Midbrain (tissue), 1 donor: ENCODE measurements around the gene CACNA1C.

Source experiments
- DNase-seq: peaks from one replicate; lab custom pipeline; 2025; lab: John Stamatoyannopoulos, UW

CACNA1C gene

DNA sequence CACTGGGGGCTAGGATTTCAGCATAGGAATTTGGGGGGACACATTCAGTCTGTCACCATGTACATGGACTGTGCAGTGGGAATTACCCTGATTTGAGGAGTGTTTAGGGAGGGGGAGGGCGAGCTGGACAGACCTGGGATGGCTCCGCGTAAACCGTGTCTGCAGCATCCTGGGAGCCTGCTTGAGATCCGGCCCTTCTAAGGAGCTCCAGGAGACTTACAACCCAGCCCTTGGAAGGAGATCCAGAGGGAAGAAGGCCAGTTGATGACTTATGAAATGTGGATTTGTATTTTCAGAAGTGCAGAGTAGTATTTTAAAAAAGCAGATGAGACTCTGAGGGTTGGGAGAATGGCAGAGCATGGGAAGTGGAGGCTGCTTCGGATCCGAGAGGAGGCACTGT is 153.2 kb downstream of the CACNA1C start:
- no peak for DNase-seq

DNA sequence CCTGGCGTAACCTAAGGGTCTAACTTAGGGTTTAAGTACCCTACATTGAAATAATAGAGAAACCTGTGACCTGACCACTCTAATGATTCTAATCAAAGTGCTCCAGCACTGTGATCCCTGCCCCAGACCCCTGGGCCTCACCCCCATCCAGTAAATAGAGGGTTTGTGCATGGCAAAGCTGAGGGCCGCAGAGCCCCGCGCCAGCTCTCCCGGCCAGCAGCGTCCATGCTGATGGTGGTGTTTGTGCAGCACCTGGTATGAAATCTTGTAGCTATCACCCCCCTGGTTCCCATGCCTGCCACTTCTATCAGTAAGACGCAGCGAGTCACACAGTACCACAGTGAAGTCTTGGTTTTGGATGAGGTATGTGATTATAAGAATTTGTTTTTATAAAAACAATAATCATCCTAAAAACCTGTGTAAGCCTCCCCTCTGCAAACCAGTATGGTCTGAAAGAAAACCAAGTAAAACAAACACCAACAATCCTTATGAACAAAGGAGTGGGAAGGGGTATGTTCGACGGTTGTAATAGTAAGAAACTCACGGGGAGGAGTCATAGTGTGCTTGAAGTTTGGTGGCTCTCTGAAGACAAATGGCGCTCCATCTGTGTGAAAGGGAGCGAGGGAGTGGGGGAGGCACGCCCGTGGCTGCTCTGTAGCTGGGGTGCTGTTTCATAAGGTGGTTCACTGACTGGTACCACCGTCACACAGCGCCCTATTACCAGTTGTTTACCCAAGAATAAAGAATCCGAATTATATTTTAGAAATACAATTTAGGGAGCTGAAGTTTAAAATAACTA is 156.2 kb downstream of the CACNA1C start:
- no peak for DNase-seq

DNA sequence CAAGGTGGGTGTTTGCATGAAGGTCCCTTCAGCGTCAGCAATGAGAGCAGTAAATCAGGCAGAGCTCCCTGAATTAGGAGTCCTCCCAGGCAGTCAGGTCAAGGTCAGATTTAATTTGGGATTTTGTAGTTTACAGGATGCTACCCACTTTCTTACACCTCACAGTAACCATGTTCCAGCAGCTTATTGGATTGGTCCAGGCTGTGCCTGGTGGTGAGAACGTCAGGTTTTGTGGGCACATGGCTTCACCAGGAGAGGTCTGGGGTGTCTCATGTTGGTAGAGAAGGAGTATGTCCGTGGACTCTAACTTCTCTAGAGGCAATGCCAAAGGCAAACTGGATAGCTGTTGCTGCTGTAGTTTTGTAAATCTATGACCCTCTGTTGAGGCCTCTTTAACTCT is 158.3 kb downstream of the CACNA1C start:
- DNase-seq: no peak

DNA sequence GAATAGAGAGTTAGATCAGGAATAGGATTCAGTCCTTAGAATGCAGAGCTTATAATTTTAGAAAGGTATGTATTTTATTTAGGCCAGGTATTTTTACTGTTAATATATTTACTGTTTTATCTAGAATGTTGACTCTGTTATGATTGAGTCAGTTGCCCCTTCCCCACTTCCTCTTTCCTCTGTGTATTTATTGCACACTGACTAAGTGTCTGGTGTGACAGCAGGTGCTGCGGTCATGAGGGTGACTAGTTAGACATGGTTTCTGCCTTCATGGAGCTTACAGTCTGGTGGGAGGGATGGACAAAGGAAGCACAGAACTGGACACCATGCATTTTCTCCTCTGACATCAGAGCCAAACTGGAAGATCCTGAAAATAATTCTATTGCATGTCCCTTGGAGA is 159.8 kb downstream of the CACNA1C start:
- no peak for DNase-seq

DNA sequence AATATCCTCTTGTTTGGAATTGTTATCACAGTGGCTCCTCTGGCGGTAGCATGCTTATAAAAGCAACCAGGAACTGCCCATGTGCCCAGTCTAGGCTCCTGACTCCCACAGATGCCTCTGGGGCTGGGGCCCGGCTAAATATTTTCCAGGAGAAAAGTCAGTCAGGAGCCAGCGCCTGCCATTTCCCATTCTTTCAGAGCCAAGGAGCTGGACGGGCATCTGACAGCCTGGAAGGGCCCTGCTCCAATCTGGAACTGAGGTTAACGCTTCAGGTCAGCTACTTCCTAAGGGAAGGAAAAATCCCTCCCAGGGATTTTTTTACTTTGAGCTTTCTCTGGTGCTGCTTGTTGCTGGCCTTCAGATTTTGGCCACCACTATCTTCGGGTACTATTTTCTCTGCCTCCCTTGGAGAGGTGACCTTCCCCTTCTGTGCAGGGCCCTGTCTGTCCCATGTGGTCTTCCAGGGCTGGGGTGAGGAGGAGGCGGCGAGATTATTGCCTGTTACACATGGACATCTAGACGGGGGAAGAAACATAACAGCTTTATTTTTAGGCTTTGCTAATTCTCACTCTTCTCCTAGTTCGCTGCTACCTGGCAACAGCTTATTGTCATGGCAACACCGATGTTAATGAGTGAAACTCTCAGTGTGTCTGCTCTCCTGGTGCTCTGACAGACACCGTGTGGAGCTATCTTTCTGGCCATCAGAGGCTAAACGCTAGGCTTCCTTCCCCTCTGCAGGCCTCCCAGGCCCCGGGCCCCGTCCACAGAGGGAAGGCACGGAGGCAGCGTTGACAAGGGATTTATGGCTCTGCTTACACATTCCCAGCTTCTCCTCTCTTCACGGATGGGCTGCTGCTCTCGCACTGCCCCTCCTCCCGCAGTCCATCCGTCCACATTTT is 160.4 kb downstream of the CACNA1C start:
- DNase-seq: peak; percentile 53

DNA sequence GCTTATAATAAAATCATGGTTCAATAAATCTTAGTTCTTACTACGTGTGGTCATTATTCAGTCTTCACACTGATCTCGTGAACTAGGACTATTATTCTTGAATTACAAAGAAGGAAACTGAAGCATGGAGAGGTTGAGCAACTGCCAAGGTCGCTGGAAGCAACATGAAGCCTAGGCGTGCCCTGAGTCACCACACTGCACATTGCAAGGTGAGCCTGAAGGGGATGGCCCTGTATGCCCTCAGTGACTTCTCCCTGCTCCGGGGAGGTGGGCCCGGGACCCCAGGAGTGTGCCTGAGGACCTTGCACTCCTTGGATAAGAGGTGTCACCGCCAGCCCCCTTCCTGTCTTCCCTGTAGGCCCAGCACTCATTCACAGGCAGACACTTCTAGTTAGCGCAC is 161.6 kb downstream of the CACNA1C start:
- no peak for DNase-seq

DNA sequence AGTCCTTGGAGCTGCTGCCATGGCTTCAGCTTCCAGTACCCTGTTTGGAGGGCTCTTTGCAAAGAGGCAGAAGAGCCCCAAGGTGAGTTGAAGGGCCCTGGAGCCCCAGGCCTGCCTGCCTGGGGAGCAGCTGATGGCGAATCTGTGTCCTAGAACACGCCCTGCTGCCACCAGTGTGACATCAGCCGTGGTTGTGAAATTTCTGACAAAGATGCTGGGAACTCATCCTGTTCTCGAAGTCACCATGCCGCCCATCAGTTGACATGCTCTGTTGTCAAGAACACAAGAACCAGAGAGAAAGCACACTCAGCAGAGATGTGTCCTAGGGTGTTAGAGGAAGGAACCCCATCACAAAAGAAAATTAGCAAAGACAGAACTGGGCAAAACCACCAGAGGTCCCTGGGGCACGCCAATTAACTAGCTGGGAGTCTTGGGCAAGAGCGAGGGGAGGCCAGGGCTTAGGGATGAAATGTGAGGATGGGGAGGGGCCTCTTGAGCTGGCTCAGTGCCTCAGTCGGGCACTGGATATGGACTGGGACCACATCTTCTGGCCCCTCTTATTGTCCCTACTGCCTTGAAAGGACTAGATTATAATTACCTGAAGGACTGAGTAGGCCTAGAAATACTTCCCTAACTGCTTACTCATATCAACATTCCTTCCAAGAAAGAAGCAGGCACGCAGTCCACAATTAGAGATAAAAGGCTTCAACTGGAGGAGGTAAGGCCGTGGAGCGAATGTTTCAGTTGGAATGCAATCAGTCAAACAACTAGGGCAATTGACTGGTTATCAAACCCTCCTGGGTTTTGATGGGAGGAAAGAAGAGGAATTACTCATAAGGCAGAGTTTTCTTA is 163.1 kb downstream of the CACNA1C start:
- no peak for DNase-seq

DNA sequence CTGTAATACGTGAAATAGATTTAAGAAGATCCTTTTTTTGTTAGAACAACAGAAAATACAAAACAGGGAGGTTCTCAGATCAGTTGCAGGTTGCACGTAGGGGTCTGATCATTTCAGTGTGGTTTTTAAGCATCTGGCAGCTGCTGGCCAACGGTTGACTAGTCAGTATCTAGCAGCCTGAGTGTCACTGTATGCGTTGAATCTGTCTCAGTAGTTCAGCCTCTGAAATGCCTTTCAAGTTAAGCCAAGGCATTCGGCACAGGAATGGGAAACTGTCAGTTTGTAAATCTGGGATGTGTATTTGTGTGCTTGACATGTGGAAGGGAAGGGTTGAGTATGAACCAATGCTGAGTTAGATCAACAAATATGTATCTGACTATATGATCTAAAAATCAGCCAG is 165.9 kb downstream of the CACNA1C start:
- DNase-seq: no peak

DNA sequence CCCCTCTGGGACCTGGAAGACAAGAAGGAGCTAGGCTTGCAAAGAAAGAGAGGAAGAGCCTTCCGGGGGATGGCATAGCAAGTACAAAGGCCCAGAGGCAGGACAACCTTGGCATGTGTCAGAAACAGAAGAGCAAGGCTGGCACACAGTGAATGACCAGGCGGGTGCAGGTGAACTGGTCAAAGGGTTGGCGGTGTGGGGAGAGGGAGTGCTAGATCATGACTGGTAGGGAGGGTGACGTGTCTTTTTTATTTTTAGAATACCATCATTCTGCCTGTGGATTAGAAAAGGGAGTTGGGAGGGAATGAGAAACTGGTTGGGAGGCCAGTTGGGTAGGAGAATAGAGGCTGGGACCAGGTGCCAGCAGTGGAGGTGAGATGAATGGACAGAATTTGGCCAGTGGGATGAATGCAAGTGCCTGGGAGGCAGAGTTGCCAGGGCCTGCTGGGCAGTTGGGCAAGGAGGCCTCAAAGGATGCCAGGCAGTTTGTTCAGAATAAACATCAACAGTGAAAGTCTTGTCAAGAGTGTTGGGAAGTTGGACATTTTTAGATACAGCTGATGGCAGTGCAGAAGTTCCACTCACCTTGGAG is 168.3 kb downstream of the CACNA1C start:
- no peak for DNase-seq

DNA sequence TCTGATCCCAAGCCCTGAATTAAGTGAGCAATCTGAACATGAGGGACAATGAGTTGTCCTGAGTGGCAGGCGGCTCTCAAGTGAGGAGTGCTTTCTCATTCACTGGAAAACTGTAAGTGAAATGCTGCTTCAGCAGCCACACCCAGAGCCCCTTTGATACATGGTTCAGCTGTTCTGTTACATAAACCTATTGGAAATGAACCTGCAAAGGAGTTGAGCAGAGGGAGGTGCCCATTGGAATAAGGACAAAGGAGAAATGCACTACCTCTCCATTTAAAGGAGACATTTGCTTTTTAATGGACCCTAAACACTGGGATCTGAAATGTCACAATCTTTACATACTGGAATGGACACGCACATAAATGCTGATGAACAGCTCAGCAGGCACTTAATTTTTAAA is 169.9 kb downstream of the CACNA1C start:
- no peak for DNase-seq

DNA sequence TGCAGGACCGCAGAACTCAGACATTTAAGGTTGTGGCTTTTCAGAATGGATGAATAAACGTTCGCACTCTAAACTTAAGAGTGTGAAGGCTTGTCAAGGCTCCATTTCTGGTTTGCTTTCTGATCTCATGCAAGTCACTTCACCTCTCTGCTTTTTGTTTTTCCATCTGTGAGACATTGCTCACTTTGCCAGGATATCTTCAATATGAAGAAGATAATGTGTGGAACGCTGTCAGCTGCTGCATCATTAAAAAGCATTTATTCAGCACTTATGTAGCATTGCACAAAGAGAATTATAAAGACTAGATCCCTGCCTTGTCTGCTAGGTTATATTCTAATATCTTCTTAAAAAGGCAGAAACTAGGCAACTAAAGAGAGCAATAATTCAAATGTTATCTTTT is 172.2 kb downstream of the CACNA1C start:
- DNase-seq: no peak

DNA sequence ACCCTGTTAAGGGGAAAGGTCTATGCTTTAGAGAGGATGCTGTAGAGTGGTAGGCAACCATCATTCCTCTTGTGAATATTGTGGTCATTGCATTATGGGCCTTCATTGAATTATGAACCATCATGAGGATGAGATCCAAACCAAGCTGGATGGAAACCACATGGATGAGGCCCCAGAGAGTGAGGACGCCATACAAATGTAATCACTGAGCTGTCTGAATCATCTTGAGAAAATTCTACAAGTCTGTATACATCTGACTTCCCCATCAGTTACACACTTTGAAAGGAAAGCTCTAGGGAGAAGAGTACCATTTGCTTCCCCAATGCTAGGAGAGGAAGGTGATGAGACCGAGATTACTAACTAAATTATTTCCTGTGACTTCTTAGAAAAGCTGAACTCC is 172.9 kb downstream of the CACNA1C start:
- DNase-seq: no peak

DNA sequence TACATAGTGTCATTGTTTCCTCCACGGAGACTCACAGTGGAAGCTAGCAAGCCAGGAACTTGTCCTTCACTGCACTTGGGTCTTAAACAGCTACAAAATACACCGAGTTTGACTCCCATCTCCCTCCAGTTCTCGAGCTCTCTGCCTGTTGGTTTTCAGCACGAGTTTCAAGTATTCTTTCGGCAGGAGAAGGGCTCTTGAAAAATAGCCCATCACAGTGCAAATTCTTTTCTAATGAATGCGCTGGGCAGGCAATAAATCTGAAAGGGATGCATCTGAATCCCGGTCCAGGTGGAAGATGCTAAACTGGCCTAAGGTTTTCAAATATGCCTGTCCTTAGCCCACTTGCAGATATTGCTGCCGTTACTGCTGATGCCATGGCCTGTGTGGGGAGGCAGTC is 173.9 kb downstream of the CACNA1C start:
- no peak for DNase-seq

DNA sequence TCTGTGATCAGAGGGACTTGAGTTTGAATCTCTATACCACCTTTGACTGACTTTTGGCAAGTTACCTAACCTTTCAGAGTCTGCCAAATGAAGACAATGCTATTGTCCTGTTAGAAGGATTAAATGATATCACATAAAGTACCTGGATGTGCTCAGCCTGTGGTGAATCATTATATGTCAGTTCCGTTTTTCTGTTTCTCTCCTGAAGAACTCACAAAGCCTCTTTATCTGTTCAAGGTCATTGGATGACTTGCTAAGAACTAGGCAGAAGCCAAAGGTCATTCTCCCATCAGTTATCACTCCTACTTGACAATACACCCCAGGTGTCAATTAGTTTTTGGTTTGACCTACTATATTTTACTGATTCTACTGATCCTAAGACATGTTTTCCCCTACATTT is 174.6 kb downstream of the CACNA1C start:
- no peak for DNase-seq

DNA sequence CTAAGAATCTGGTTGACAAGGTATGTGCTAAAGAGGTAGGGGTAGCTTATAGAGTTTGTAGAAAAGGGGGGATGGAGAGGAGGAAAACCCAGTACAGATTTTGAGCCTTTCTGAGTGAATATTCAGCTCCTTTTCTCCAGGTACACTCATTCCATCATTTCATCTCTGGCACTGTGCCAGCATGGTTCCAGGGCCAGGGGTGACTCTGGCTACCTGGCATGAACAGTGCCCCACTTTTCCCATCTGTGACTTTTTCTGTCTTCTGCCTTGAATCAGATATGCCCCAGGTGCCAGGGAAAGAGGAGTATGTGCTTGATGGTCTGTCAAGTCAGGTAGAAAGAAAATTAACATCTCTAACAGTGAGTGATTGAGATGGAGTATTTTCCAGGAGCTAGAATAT is 175.7 kb downstream of the CACNA1C start:
- DNase-seq: no peak

DNA sequence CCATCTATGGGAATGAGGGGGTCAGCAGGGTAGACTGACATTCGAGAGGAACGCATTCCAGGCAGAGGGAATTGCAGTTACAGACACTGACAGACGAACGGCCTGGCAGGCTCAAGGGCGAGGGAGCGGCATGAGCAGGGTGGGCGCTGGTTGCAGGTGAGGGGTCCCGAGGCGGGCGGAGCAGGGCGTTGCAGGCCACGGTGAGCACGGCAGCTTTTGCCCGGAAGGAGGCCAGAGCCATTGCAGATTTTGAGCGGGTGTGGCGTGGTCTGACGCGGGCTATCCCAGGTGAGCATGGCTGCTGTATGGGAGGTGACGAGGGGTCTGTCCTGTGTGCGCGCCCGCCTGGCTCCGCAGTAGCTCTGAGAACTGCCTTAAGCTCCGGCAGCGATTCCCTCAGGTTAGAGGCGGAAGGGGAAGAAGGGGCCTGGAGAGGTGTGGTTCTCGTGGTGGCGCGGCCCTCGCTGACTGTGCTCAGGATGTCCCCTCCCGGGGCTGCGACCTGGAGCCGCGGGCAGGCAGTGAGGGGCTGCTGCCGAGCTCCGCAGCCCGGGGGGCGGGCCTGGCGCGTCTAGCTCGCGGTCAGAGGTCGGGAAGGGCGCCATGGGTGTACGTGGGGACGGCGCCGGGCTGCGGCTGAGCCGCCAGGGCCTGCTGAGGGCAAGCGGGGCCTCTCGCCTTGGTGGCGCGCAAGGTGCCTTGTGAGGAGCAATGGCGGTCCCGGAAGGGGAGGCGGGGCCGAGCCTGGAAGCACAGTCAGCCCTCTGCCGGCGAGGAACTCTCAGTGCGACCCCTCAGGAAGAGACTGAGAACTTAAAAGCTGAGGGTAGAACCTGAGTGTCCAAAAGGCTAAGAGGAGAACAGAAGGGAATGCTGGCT is 177.1 kb downstream of the CACNA1C start:
- no peak for DNase-seq

DNA sequence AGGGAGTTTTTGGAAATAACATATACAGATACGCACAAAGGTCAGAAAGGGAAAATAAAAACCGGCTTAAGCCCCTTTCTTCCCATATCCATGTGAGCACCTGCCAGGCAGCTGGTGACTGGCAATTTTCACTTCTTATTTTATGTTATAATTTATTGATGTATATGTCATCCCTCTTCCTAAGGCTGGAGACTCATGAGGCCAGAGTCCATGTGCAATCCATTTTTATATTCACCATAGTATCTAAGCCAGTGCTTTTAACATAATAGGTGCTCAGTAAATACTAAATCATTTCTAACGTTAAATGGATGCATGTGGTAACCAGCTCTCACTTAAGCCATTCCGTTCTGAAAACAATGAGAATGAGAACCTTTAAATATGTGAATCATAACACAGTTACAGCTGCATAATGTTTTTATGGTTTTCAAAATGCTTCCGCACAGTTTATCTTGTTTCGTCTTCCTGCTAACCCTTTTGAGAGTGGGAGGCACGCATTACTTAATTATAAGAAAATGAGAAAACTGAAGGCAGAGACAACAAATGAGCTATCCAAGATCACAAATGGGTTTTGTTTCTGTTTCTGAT is 178.3 kb downstream of the CACNA1C start:
- no peak for DNase-seq

DNA sequence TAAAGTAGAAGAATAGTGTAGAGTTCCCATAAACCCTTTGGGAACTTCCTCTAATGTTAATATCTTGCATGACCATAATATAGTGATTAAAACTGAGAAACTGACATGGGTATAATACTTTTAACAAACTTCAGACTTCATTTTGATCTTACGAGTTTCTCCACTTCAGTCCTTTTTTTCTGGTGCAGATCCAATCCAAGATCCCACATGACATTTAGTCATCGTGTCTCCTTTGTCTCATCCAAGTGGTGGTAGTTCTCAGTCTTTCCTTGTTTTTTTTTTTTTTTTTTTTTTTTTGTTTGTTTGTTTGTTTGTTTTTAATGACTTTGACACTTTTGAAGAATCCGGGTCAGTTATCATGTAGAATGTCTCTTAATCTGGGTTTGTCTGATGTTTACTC is 179.2 kb downstream of the CACNA1C start:
- no peak for DNase-seq

DNA sequence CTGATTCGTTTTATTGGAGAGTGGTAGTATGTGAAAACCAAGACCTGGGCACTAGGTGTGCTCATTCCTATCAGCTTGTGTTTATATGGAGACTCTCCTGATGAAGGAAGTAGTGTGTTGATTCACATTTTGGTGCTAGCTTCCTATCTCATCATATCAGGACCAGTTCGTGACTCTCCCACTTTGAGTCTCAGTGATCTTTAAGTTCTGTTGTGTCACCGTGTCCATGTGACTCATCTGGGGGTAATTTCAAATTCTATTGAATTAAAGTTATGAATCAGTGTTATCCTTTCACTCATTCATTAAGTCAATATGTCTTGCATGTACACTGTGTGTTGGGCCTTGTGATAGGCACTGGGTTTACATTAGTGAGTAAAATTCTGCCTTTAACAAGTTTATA is 180.2 kb downstream of the CACNA1C start:
- DNase-seq: no peak

DNA sequence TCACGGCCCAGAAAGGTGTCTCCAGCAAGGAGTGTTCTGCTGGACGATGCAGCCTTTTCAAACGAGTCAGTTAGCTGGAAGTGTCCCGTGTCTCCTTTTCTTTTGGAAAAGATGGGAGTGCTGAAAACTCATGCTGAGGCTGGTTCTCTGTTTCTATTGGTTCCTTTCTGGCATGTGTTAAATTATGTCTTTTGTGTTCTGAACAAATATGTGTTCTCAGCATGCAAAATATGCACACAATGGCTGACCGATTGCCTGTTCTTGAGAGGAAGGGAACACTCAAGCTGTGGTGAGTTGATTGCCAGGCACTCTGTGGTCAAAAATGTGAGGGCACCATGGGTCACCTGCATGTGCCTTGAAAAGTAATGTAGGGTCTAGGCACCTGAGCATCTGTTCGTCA is 181.3 kb downstream of the CACNA1C start:
- DNase-seq: no peak
